ENCODE results near the gene FASTK.

Gene FASTK

GRCh38 chr7:151103973-151104372 is 23.4 kb upstream of the FASTK start:
- ATAC-seq, result no peak
- TF ChIP-seq ISL1 (CRISPR knock-in tag; IDR thresholded peaks at IDR 0.05), result no peak
- TF ChIP-seq ZNF8 (CRISPR knock-in tag; IDR thresholded peaks at IDR 0.05), result no peak
- no peak for TF ChIP-seq RARB (CRISPR knock-in tag; IDR thresholded peaks at IDR 0.05)
- no peak for TF ChIP-seq POU6F1 (CRISPR knock-in tag; IDR thresholded peaks at IDR 0.05; ENCODE audit: borderline replicate concordance, low read depth)
- no peak for TF ChIP-seq TOX (CRISPR knock-in tag; IDR thresholded peaks at IDR 0.05; ENCODE audit: borderline replicate concordance)
- TF ChIP-seq TCF4 (CRISPR knock-in tag; IDR thresholded peaks at IDR 0.05; ENCODE audit: borderline replicate concordance), result no peak
- no peak for TF ChIP-seq PPARA (CRISPR knock-in tag; IDR thresholded peaks at IDR 0.05; ENCODE audit: borderline replicate concordance)
- no peak for TF ChIP-seq CSRNP3 (CRISPR knock-in tag; IDR thresholded peaks at IDR 0.05)
- TF ChIP-seq ZFP30 (CRISPR knock-in tag; IDR thresholded peaks at IDR 0.05), result no peak
- TF ChIP-seq CSDC2 (CRISPR knock-in tag; IDR thresholded peaks at IDR 0.05), result no peak
- no peak for TF ChIP-seq ZNF70 (CRISPR knock-in tag; IDR thresholded peaks at IDR 0.05)
- TF ChIP-seq GLIS3 (CRISPR knock-in tag; IDR thresholded peaks at IDR 0.05), result no peak
- TF ChIP-seq ARNTL (CRISPR knock-in tag; IDR thresholded peaks at IDR 0.05; ENCODE audit: borderline replicate concordance, low read depth), result no peak
- no peak for TF ChIP-seq ZNF565 (CRISPR knock-in tag; conservative IDR thresholded peaks at IDR 0.05; ENCODE audit: low read depth)
- no peak for TF ChIP-seq CREB5 (CRISPR knock-in tag; IDR thresholded peaks at IDR 0.05; ENCODE audit: low read depth)
- no peak for TF ChIP-seq OSR1 (CRISPR knock-in tag; IDR thresholded peaks at IDR 0.05)
- no peak for TF ChIP-seq PATZ1 (CRISPR knock-in tag; IDR thresholded peaks at IDR 0.05; ENCODE audit: borderline replicate concordance)
- TF ChIP-seq SNAI2 (CRISPR knock-in tag; IDR thresholded peaks at IDR 0.05), result no peak
- TF ChIP-seq BACH2 (CRISPR knock-in tag; IDR thresholded peaks at IDR 0.05; ENCODE audit: borderline replicate concordance), result no peak
- TF ChIP-seq ZC3H10 (CRISPR knock-in tag; IDR thresholded peaks at IDR 0.05), result no peak

GRCh38 chr7:151102991-151103390 is 22.4 kb upstream of the FASTK start:
- ATAC-seq, result no peak
- TF ChIP-seq ZNF70 (CRISPR knock-in tag; IDR thresholded peaks at IDR 0.05), result no peak
- TF ChIP-seq CREB5 (CRISPR knock-in tag; IDR thresholded peaks at IDR 0.05; ENCODE audit: low read depth), result no peak
- TF ChIP-seq OSR1 (CRISPR knock-in tag; IDR thresholded peaks at IDR 0.05), result no peak
- TF ChIP-seq ARNTL (CRISPR knock-in tag; IDR thresholded peaks at IDR 0.05; ENCODE audit: borderline replicate concordance, low read depth), result no peak
- TF ChIP-seq ISL1 (CRISPR knock-in tag; IDR thresholded peaks at IDR 0.05), result no peak
- TF ChIP-seq ZC3H10 (CRISPR knock-in tag; IDR thresholded peaks at IDR 0.05), result no peak
- TF ChIP-seq PPARA (CRISPR knock-in tag; IDR thresholded peaks at IDR 0.05; ENCODE audit: borderline replicate concordance), result no peak
- TF ChIP-seq ZFP3 (CRISPR knock-in tag; IDR thresholded peaks at IDR 0.05), result no peak
- no peak for TF ChIP-seq POU6F1 (CRISPR knock-in tag; IDR thresholded peaks at IDR 0.05; ENCODE audit: borderline replicate concordance, low read depth)
- TF ChIP-seq ESRRG (CRISPR knock-in tag; IDR thresholded peaks at IDR 0.05), result no peak
- no peak for TF ChIP-seq ZFP30 (CRISPR knock-in tag; IDR thresholded peaks at IDR 0.05)
- TF ChIP-seq ZNF565 (CRISPR knock-in tag; conservative IDR thresholded peaks at IDR 0.05; ENCODE audit: low read depth), result no peak
- TF ChIP-seq CSDC2 (CRISPR knock-in tag; IDR thresholded peaks at IDR 0.05), result no peak

Measured in SK-N-SH treated with all-trans-retinoic acid at 6 μM for 48 hours (cell line).